Measurements from ENCODE around the gene ZMYM5. TPM values are rescaled to one million over a fixed set of nuclear protein-coding genes. Genes with fewer than 3 reads are reported as not detected.
"Not testable (repeated sequence)": the region's sequence is repeated elsewhere in the genome, so short reads cannot be mapped to it uniquely, and the experiment has no call there.

The ZMYM5 gene
- total RNA-seq, 4 donors from 2014 or later, result 8.8 to 25.7 (median 13.4) TPM

- no peak overlapping the region for H3K27ac ChIP-seq
Observed at GRCh38 chr13:19817510-19818158, 45.8 kb downstream of the ZMYM5 start.

GRCh38 chr13:19817106-19817505 is 46.3 kb downstream of the ZMYM5 start:
- H3K9me3 ChIP-seq, result no peaks in the 10 kb centered on the region
- 99% methylated on average over 10 of the region's 10 CpGs for WGBS
- no peak overlapping the region for H3K4me3 ChIP-seq
- H3K4me1 ChIP-seq, result no peaks in the 10 kb centered on the region
- TF ChIP-seq CTCF (IDR thresholded peaks at IDR 0.05) (no peak), POLR2A (IDR thresholded peaks at IDR 0.05) (no peak), EP300 (IDR thresholded peaks at IDR 0.05) (no peak), POLR2AphosphoS5 (IDR thresholded peaks at IDR 0.05) (no peak)
- H3K36me3 ChIP-seq, result peaks cover 16% of the 10 kb centered on the region
- no peak overlapping the region for H3K27ac ChIP-seq
- DNase-seq (ENCODE audit: low spot score in 2 of 2), result no peak
- no peaks in the 10 kb centered on the region for H3K27me3 ChIP-seq

More at GRCh38 chr13:19817510-19818158, 45.8 kb downstream of the ZMYM5 start:
- TF ChIP-seq POLR2A (IDR thresholded peaks at IDR 0.05), result no peak
- no peak for TF ChIP-seq POLR2AphosphoS5 (IDR thresholded peaks at IDR 0.05)
- no peak for TF ChIP-seq EP300 (IDR thresholded peaks at IDR 0.05)
- TF ChIP-seq CTCF (IDR thresholded peaks at IDR 0.05), result no peak
- Histone ChIP-seq H3K9me3 (no peaks in the 10 kb centered on the region), H3K27me3 (no peaks in the 10 kb centered on the region), H3K36me3 (peaks cover 21% of the 10 kb centered on the region), H3K4me3 (no peak overlapping the region), H3K4me1 (no peaks in the 10 kb centered on the region)
- 84% methylated on average over 7 of the region's 7 CpGs for WGBS
- DNase-seq (ENCODE audit: low spot score in 2 of 2), result no peak

GRCh38 chr13:19815842-19816241 is 47.6 kb downstream of the ZMYM5 start:
- H3K4me3 ChIP-seq; H3K27me3 ChIP-seq; DNase-seq (ENCODE audit: low spot score in 2 of 2); H3K27ac ChIP-seq; H3K4me1 ChIP-seq; H3K9me3 ChIP-seq: not testable (repeated sequence)
- H3K36me3 ChIP-seq, result peaks cover 12% of the 10 kb centered on the region
- WGBS, result 100% methylated on average over 2 of the region's 2 CpGs

GRCh38 chr13:19810996-19811881 is 52.2 kb downstream of the ZMYM5 start:
- H3K27ac ChIP-seq, result no peak overlapping the region
- H3K9me3 ChIP-seq, result no peaks in the 10 kb centered on the region
- H3K36me3 ChIP-seq, result no peaks in the 10 kb centered on the region
- H3K4me3 ChIP-seq, result no peak overlapping the region
- peak in 1 of 2 donors; percentile 11 for DNase-seq (ENCODE audit: low spot score in 2 of 2)
- H3K27me3 ChIP-seq, result no peaks in the 10 kb centered on the region
- H3K4me1 ChIP-seq, result no peaks in the 10 kb centered on the region
- TF ChIP-seq POLR2AphosphoS5 (IDR thresholded peaks at IDR 0.05) (no peak), EP300 (IDR thresholded peaks at IDR 0.05) (no peak), CTCF (IDR thresholded peaks at IDR 0.05) (no peak), POLR2A (IDR thresholded peaks at IDR 0.05) (no peak)
- 95% methylated on average over 7 of the region's 7 CpGs for WGBS

GRCh38 chr13:19810151-19810550 is 53.3 kb downstream of the ZMYM5 start:
- 85% methylated on average over 4 of the region's 4 CpGs for WGBS
- no peak overlapping the region for H3K4me3 ChIP-seq
- no peaks in the 10 kb centered on the region for H3K36me3 ChIP-seq
- no peak for TF ChIP-seq POLR2AphosphoS5 (IDR thresholded peaks at IDR 0.05)
- no peak for TF ChIP-seq EP300 (IDR thresholded peaks at IDR 0.05)
- no peak for TF ChIP-seq CTCF (IDR thresholded peaks at IDR 0.05)
- no peak for TF ChIP-seq POLR2A (IDR thresholded peaks at IDR 0.05)
- H3K27ac ChIP-seq, result no peak overlapping the region
- no peaks in the 10 kb centered on the region for H3K9me3 ChIP-seq
- H3K4me1 ChIP-seq, result no peaks in the 10 kb centered on the region
- no peaks in the 10 kb centered on the region for H3K27me3 ChIP-seq
- no peak for DNase-seq (ENCODE audit: low spot score in 2 of 2)

Measured in suprapubic skin (tissue), 4 donors.